GM18507 (cell line): ENCODE results near the gene KIDINS220.
A peak's percentile ranks its signal among the peaks of the same experiment; 100 is the strongest.

Experiments
- DNase-seq: peaks from one replicate; pipeline ENCODE4 v3.0.0; 2011; ENCODE audit warnings: low read depth; ENCODE audit not compliant: insufficient read length; ENCODE audit errors: extremely low spot score
- FAIRE-seq: peaks from 2 replicates; lab custom pipeline; 2011; peaks lifted over from hg19 to GRCh38; lab: Jason Lieb, UNC

Gene KIDINS220

GRCh38 chr2:8836971-8837794 lies at the start of gene KIDINS220:
TSS of gene KIDINS220 (minus strand) at chr2:8837613. CDS start at chr2:8827093, 10,520 bp downstream.
- FAIRE-seq (peak; percentile 67), DNase-seq (peak; percentile 100)

DNA sequence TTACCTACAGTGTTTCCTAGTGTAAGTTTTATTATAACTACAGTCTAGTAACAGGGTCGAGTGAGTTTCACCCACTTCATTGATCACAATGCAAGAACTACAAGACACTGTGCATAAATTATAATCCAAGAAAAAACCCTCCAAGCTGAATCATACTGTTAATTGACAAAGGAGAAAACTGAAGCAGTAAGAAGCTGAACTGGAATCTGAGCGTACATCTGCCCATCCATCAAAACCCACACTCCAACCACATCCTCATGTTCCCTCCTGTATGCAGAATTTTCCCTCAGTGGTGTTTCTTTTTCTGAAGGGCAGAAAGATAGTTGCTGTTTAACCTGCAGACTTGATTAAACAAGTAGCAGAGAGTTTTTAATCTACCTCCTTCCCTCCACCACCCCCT lies 49.5 kb upstream of the KIDINS220 start:
- FAIRE-seq = no peak
- no peak for DNase-seq

DNA sequence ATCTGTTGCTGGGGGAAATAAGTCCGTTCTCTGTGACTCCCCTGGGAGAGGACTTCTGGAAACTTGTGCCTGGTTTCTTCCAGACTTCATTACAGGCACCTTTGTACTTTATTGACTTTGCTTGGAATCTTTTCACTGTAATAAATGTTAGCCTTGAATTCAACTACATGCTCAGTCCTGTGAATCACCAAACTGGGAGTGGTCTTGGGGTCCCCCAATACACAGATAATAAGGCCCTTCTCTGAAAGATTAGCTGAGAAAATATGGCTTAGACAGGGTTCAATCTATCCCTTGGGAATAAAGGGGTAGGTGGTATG lies 48.7 kb upstream of the KIDINS220 start:
- no peak for DNase-seq

GRCh38 chr2:8885449-8886201 lies 48.2 kb upstream of the KIDINS220 start:
- no peak for FAIRE-seq
- DNase-seq = no peak

More for the DNA sequence above, 48.7 kb upstream of the KIDINS220 start:
- no peak for FAIRE-seq

GRCh38 chr2:8884812-8885211 lies 47.4 kb upstream of the KIDINS220 start:
- no peak for DNase-seq
- FAIRE-seq = no peak

- FAIRE-seq (no peak), DNase-seq (no peak)
Observed at GRCh38 chr2:8882094-8882493, 44.7 kb upstream of the KIDINS220 start.

DNA sequence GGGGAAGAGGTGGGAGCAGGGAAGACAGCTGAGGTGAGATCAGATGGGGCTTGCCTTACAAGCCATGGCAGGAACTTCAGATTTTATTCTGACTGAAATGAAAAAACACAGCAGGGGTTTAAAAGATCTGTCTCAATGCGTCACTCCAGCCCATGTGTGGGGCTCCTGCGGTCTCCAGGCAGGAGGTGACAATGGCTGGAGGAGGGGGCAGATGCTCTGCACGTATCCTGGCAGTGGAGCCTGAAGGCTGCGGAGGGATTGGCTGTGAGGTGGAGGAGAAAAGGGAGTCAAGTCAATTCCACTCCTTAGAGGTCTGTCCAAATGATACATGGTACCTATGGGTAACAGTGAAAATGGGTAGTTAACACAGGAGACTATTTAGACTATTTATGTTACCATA lies 40.5 kb upstream of the KIDINS220 start:
- no peak for DNase-seq
- no peak for FAIRE-seq

DNA sequence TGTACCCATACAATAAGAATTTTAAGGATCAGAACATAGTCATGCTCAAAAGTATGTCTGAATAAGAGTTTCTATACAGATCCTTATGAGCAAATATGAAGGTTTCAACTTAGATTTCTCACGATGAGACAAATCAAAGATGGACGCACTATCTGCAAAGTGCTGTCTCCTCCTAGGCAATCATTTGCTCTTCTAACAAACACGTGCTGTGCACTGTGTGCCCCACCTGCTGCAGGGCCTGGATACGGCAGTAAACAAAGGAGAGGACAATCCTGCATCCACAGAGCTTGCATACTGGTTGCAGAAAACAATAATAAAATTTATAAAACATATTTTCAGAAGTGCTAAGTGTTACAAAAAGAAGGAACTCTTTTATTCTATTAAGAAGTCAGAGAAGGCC lies 39.9 kb upstream of the KIDINS220 start:
- DNase-seq = no peak
- no peak for FAIRE-seq

DNA sequence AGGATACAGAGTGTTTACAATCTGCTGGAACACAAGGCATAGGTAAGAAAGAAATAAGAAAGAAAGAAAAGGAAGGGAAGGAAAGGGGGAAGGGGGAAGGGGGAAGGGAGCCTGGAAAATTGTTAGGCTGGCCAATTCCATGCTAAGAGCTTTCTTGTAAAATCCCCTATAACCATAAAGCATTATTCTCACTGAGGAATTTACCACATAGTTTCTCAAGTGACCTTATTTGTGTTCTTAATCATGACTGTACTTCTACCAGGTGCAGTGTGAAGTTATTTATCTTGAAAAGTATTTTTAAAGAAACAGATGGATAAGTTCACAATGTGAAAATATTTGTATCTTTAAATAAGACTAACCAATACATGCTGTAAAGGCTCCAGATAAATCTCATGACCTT lies 39.2 kb upstream of the KIDINS220 start:
- no peak for FAIRE-seq
- no peak for DNase-seq

DNA sequence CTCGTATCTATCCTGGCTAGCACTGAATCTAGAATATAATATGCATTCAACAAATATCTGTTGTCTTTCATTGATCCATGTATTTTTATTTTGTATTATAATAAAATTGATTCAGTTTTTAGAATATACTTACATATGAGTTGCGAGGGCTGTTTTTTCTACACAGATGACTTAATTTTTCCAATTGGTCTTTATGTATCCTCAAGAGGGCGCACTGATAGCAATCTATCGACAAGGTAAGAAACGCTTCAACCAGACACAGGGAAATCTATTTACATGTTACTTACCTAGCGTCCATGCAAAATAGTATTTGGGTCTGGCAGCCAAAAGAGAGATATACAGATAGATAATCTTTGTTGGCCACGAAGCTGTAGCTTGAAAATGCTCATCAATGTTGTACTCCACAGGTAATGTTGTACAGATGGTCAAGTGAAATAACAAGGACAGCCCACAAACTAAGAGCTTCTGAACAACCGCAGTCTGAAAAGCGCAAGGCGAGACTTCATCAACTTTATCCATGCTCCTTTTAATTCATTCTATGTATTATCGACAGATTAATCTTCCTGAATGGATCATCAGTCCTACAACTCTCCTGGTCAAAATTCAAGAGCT lies 35.5 kb upstream of the KIDINS220 start:
- FAIRE-seq = peak; percentile 70
- DNase-seq = peak; percentile 15

DNA sequence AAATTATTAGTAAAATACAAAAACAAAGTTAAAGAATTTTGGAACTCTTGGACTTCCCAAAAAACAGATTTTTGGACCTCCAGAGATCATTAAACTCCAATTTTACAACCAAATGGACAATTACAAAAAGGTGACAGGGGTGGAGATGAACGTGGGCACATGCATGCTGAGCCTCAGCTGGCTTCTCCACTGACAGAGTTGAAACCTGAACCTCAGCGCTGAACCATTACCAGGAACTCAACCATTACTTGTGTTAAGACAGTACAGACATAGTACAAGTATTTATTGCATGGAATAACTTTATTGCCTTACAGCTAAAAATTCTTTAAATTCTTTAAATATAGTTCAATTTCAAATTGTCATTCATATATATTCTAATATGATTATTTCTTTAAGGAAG lies 33.0 kb upstream of the KIDINS220 start:
- FAIRE-seq (no peak), DNase-seq (no peak)

DNA sequence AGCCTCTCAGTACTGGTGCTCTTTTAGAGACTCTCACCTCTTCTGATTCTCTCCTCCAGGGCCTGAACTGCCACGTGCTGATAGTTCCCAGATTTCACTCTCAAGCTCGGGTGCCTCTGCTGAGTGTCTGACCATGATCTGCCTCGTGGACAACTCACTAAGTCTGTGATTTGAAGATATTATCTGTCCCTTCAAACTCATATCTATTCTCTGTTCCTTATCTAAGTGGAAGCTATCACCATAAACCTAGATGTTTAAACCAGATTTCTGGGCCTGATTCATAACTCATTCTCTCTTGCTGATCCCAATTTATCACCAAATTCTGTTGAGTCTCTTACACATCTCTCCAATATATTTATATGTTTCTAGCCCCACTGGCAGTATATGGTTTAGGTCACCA lies 29.9 kb upstream of the KIDINS220 start:
- FAIRE-seq (no peak), DNase-seq (no peak)

DNA sequence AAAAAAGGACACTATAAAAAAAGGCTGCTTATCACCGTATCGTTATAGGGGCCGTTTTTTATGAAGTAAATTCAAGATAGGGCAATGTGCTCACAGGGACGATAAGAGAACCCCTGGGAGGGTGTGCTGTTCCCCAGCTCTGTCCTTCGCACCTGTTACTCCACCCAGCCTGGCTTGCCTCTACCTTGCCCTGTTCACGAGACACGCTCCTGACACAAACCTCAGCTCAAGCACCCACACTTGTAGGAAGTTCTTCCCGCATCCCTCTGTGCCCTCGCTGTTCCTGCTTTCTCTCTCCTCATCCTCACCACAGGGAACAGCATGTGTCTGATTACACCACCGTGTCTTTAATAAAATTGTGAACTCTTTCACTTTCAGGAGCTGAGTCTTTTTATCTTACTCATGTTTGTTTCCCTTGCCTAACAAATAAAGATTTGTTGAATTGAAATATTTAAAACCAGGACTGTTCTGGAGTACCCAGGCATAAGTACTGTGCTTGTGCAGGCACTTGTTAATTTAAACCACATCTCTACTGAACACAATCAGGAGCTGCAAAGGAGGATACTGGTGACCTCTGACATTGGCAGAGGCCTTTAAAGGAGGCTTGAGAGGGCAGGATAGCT lies 26.0 kb upstream of the KIDINS220 start:
- FAIRE-seq (no peak), DNase-seq (no peak)

- no peak for FAIRE-seq
Observed at GRCh38 chr2:8862230-8862629, 24.8 kb upstream of the KIDINS220 start.

GRCh38 chr2:8861797-8862196 lies 24.4 kb upstream of the KIDINS220 start:
- FAIRE-seq = no peak
- DNase-seq = no peak

More at GRCh38 chr2:8862230-8862629, 24.8 kb upstream of the KIDINS220 start:
- no peak for DNase-seq

DNA sequence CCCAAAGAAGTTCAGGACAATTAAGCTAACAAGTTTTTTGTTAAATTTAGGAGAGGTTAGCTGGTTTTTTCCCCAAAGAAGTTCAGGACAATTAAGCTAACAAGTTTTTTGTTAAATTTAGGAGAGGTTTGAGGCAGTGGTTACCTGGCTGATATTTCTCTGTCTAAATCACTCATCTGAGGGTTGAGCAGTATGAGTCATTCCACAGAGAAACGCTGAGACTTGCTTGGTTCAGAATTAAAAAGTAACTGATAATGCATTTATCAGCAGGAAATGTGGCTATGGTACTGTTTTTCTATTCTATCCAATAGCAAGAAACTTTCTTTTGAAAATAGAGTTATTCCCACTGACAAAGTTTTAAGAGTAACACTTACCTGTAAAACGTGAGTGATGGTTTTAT lies 22.8 kb upstream of the KIDINS220 start:
- FAIRE-seq (peak; percentile 36), DNase-seq (no peak)

DNA sequence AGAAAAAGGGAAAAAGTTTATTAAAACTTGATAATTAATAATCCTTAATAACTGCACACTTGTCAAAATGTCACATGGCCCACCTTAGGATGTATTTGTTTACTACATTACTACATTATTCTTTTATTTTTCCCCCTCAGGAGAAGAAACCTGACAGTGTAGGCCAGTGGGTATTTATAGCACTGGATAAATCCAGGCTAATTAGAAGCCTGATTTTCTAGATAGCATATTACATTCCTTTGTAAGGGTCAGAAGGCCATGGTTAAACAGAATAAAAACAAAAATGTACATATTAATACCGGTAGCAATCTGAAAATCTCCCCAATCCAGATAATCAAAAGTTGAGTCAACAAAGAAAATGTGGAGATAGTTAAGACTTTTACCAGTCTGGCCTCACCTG lies 21.5 kb upstream of the KIDINS220 start:
- DNase-seq (no peak), FAIRE-seq (no peak)

DNA sequence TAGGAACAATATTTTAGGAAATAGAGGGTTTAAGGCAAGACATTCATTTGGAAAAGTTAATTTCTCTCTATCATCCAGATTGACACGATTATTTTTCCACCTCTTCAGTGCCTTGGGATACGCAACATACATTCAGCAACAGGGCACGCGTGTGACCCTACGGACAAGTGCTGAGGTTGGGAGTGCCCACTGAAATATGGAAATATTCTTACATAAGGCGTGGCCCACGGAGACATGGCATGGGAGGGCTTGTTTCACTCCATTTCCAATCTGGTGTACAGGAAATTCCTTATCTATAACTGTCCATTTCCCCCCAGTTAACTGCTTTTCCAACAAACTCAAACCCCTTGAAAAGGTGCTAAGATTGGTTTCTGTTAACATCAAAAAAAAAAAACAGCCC lies 20.9 kb upstream of the KIDINS220 start:
- FAIRE-seq = no peak
- DNase-seq = no peak

- DNase-seq (no peak), FAIRE-seq (no peak)
Observed at GRCh38 chr2:8857709-8858108, 20.3 kb upstream of the KIDINS220 start.

GRCh38 chr2:8856176-8856575 lies 18.8 kb upstream of the KIDINS220 start:
- peak; percentile 46 for FAIRE-seq
- DNase-seq = no peak
